ENCODE data around the gene LONRF2.

LONRF2 gene

GRCh38 chr2:100237163-100237562, 85.1 kb downstream of the LONRF2 start:
- no peak for DNase-seq (ENCODE audit: low read depth in 2 of 2)

GRCh38 chr2:100236166-100236565, 86.1 kb downstream of the LONRF2 start:
- no peak for DNase-seq (ENCODE audit: low read depth in 2 of 2)

- no peak for DNase-seq (ENCODE audit: low read depth in 2 of 2)
Observed at GRCh38 chr2:100235581-100235980, 86.7 kb downstream of the LONRF2 start.

- no peak for DNase-seq (ENCODE audit: low read depth in 2 of 2)
Observed at GRCh38 chr2:100235098-100235497, 87.2 kb downstream of the LONRF2 start.

- no peak for DNase-seq (ENCODE audit: low read depth in 2 of 2)
Observed at GRCh38 chr2:100234141-100234540, 88.2 kb downstream of the LONRF2 start.

- DNase-seq (ENCODE audit: low read depth in 2 of 2), result no peak
Observed at GRCh38 chr2:100233061-100233460, 89.2 kb downstream of the LONRF2 start.

- no peak for DNase-seq (ENCODE audit: low read depth in 2 of 2)
Observed at GRCh38 chr2:100230754-100231153, 91.5 kb downstream of the LONRF2 start.

GRCh38 chr2:100228967-100229366, 93.3 kb downstream of the LONRF2 start:
- DNase-seq (ENCODE audit: low read depth in 2 of 2), result no peak

- no peak for DNase-seq (ENCODE audit: low read depth in 2 of 2)
Observed at GRCh38 chr2:100228415-100228814, 93.9 kb downstream of the LONRF2 start.

GRCh38 chr2:100224988-100225710, 97.2 kb downstream of the LONRF2 start:
- no peak for DNase-seq (ENCODE audit: low read depth in 2 of 2)

GRCh38 chr2:100223502-100223901, 98.8 kb downstream of the LONRF2 start:
- DNase-seq (ENCODE audit: low read depth in 2 of 2), result no peak

All from stimulated activated CD4-positive, alpha-beta T cell treated with anti-CD3 and anti-CD28 coated beads, Interleukin-1b, Interleukin-23, amount 100 ng/mL, for 4 hours (primary cell).